Endothelial cell of umbilical vein (primary cell): Measurements from ENCODE around the gene MYRIP. TPM values are rescaled to one million over a fixed set of nuclear protein-coding genes. Genes with fewer than 3 reads are reported as not detected.

Experiments
- BruUV-seq: library from RNA; stranded (reverse); fragments of 400-500 nt; replicated peaks from 2 replicates; lab custom pipeline; 2021; lab: Mats Ljungman, UMichigan
- CTCF ChIA-PET: fragments of 300-600, 350-600 bp; sonication (Branson Sonifier 250); formaldehyde crosslinking; loops from one replicate; lab custom pipeline; 2021; ENCODE audit warnings: antibody characterized with exemption, inconsistent platforms; lab: Charles Lee
- POLR2A ChIA-PET: fragments of 300-600, 350-600 bp; sonication (Branson Sonifier 250); formaldehyde crosslinking; loops from one replicate; lab custom pipeline; 2021; ENCODE audit warnings: antibody characterized with exemption, inconsistent platforms; lab: Charles Lee
- DNase-seq: peaks from one replicate; pipeline ENCODE4 v3.0.0-alpha.2; 2011; ENCODE audit warnings: low read depth, low spot score
- FAIRE-seq: peaks from 2 replicates; lab custom pipeline; 2011; peaks lifted over from hg19 to GRCh38; lab: Jason Lieb, UNC
- H2AFZ ChIP-seq: 2 replicates; pipeline ENCODE4 v1.6.0; 2012; ENCODE audit warnings: low read depth, low read length, control low read depth, inconsistent platforms
- H3K27ac ChIP-seq: 2 replicates; pipeline ENCODE4 v1.5.1; 2011; ENCODE audit warnings: low read depth, mild to moderate bottlenecking, control low read depth, low read length, moderate library complexity; ENCODE audit not compliant: insufficient read depth
- H3K27me3 ChIP-seq, 2 experiments: 2 replicates each; pipeline versions ENCODE4 v1.6.0 to v1.6.1; 2011; ENCODE audit warnings: low read length in 2 of 2, mixed read lengths in 1 of 2; ENCODE audit not compliant: control insufficient read depth in 2 of 2, insufficient read depth in 2 of 2
- H3K36me3 ChIP-seq, 2 experiments: 2 replicates in 1 of 2; 3 replicates in 1 of 2; pipeline ENCODE4 v1.5.1; 2011; ENCODE audit warnings: low read length in 2 of 2, mild to moderate bottlenecking in 1 of 2, moderate library complexity in 1 of 2; ENCODE audit not compliant: control insufficient read depth in 2 of 2, insufficient read depth in 2 of 2; ENCODE audit errors: extremely low read depth in 1 of 2
- H3K4me1 ChIP-seq: 3 replicates; pipeline ENCODE4 v1.5.1; 2011; ENCODE audit warnings: mild to moderate bottlenecking, low read length; ENCODE audit not compliant: control insufficient read depth, insufficient read depth; ENCODE audit errors: extremely low read depth
- H3K4me2 ChIP-seq: 2 replicates; pipeline ENCODE4 v1.6.1; 2011; ENCODE audit warnings: low read length, control low read depth, mixed read lengths; ENCODE audit not compliant: insufficient read depth
- H3K4me3 ChIP-seq, 3 experiments: fragments of 200-600 bp in 1 of 3; sonication (generic), shearing (Covaris generic) in 1 of 3; replicated peaks in 1 of 3; 2 replicates each; pipeline ENCODE4 v1.5.1; 2011 to 2016; ENCODE audit warnings: control low read depth in 3 of 3, low read length in 3 of 3, mild to moderate bottlenecking in 2 of 3, inconsistent platforms in 1 of 3, low read depth in 1 of 3, moderate library complexity in 1 of 3; ENCODE audit not compliant: insufficient read depth in 1 of 3
- H3K79me2 ChIP-seq: 2 replicates; pipeline ENCODE4 v1.6.0; 2012; ENCODE audit warnings: low read length, inconsistent platforms; ENCODE audit not compliant: control insufficient read depth, insufficient read depth
- H3K9ac ChIP-seq: replicated peaks from 2 replicates; pipeline ENCODE3; 2011; ENCODE audit warnings: low read length, control low read depth; ENCODE audit not compliant: insufficient read depth; ENCODE audit errors: extremely low read depth
- H3K9me1 ChIP-seq: replicated peaks from 3 replicates; pipeline ENCODE4 v1.6.0; 2011; ENCODE audit warnings: mild to moderate bottlenecking, low read length; ENCODE audit not compliant: control insufficient read depth, insufficient read depth; ENCODE audit errors: extremely low read depth
- H3K9me3 ChIP-seq: replicated peaks from 2 replicates; pipeline ENCODE4 v1.5.1; 2012; ENCODE audit warnings: low read length, inconsistent platforms; ENCODE audit not compliant: control insufficient read depth, insufficient read depth
- H4K20me1 ChIP-seq: replicated peaks from 2 replicates; pipeline ENCODE3; 2011; ENCODE audit warnings: mild to moderate bottlenecking, low read length; ENCODE audit not compliant: control insufficient read depth, insufficient read depth; ENCODE audit errors: extremely low read depth
- CTCF ChIP-seq, 2 donors: IDR thresholded peaks; 1 replicate in 1 of 2; 2 replicates in 1 of 2; pipeline ENCODE4 v1.5.1; 2011; ENCODE audit warnings: low read length in 2 of 2, mild to moderate bottlenecking in 2 of 2, moderate library complexity in 2 of 2, control low read depth in 1 of 2, inconsistent platforms in 1 of 2, low read depth in 1 of 2; ENCODE audit not compliant: insufficient read depth in 1 of 2; ENCODE audit errors: extremely low read depth in 1 of 2
- EZH2 ChIP-seq: IDR thresholded peaks from 2 replicates; pipeline ENCODE4 v1.6.1; 2012; ENCODE audit warnings: borderline replicate concordance, low read depth, mild to moderate bottlenecking, moderate library complexity, low read length, inconsistent platforms; ENCODE audit not compliant: severe bottlenecking
- FOS ChIP-seq: IDR thresholded peaks from 2 replicates; pipeline ENCODE4 v1.6.1; 2011; ENCODE audit warnings: mild to moderate bottlenecking, low read length, moderate library complexity, borderline replicate concordance; ENCODE audit not compliant: insufficient read depth
- GATA2 ChIP-seq: IDR thresholded peaks from 2 replicates; pipeline ENCODE4 v1.7.0; 2011; ENCODE audit warnings: low read depth, mild to moderate bottlenecking, moderate library complexity, mixed read lengths, low read length; ENCODE audit not compliant: insufficient read length, insufficient read depth
- JUN ChIP-seq: IDR thresholded peaks from 2 replicates; pipeline ENCODE4 v1.6.1; 2011; ENCODE audit warnings: borderline replicate concordance, low read depth; ENCODE audit not compliant: insufficient read length, insufficient read depth
- MAX ChIP-seq: IDR thresholded peaks from 2 replicates; pipeline ENCODE4 v1.6.1; 2011; ENCODE audit not compliant: insufficient read depth, insufficient read length
- MYC ChIP-seq: IDR thresholded peaks from one replicate; pipeline ENCODE4 v1.6.1; 2011; ENCODE audit warnings: mild to moderate bottlenecking, low read depth, low read length
- POLR2A ChIP-seq: IDR thresholded peaks from 2 replicates; pipeline ENCODE4 v1.6.1; 2012; ENCODE audit warnings: low read depth, mild to moderate bottlenecking, control low read depth, low read length
- POLR2AphosphoS5 ChIP-seq: IDR thresholded peaks from 2 replicates; pipeline ENCODE4 v1.6.1; 2012; ENCODE audit warnings: low read depth, mild to moderate bottlenecking, control low read depth, low read length, moderate library complexity; ENCODE audit not compliant: insufficient read depth
- dilution Hi-C: fragments of 300-500 bp; cut with MboI; formaldehyde crosslinking; loops from one replicate; pipeline ENCODE4 v1.15.0; 2019; ENCODE audit warnings: low sequenced_read_pairs; ENCODE audit not compliant: extremely low pct_ligation_motif_present
- intact Hi-C: fragments of 100-400 bp; cut with micrococcal nuclease; formaldehyde crosslinking; loops from one replicate; pipeline ENCODE4 v1.10.0; 2022
- polyA plus RNA-seq, 4 experiments: library from polyadenylated mRNA; depleted of rRNA in 3 of 4; stranded (reverse) in 3 of 4; unstranded in 1 of 4; fragments of >200 nt; gene quantifications; 2 replicates each; pipeline versions ENCODE4 v1.2.1 to v1.2.3, GENCODE V29; 2011 to 2012; ENCODE audit warnings: missing spikeins in 1 of 4
- total RNA-seq: library from RNA; stranded (reverse); gene quantifications from 2 replicates; pipeline ENCODE4 v1.2.3, GENCODE V29; 2021

Gene MYRIP
- total and polyA plus RNA-seq, 2 donors (not counting 3 experiments of a cell fraction or from before 2014, with no cell fraction given), result 6.7 to 11.9 TPM

- no peak overlapping the region for H3K9ac ChIP-seq
- H3K9me3 ChIP-seq, result no peaks in the 10 kb centered on the region
- no peaks in the 10 kb centered on the region for H4K20me1 ChIP-seq
- H3K36me3 ChIP-seq, result no peaks in the 10 kb centered on the region
- ChIA-PET CTCF (interaction anchor here (0.7 to 1.5 kb wide), 2 partner anchors 9 to 64 kb away, joined by 4 to 5 read pairs; no protein-coding TSS in a partner anchor), POLR2A (no interaction called here)
- FAIRE-seq (no peak), DNase-seq (no peak)
- no peaks in the 10 kb centered on the region for H3K4me1 ChIP-seq
- no peak overlapping the region for H2AFZ ChIP-seq
- H3K27me3 ChIP-seq, result no peaks in the 10 kb centered on the region
- no TSS peak for BruUV-seq
- H3K9me1 ChIP-seq, result no peaks in the 10 kb centered on the region
- no peak overlapping the region for H3K4me2 ChIP-seq
- dilution Hi-C loops (no loop called here), intact Hi-C loops (no loop called here)
- no peaks in the 10 kb centered on the region for H3K79me2 ChIP-seq
- no peak for TF ChIP-seq POLR2AphosphoS5
- TF ChIP-seq JUN, result no peak
- TF ChIP-seq CTCF (IDR thresholded peaks at IDR 0.05; ENCODE audit: extremely low read depth in 1 of 2, insufficient read depth in 1 of 2, low read depth in 1 of 2, low read length in 2 of 2), result no peak
- no peak for TF ChIP-seq POLR2A
- TF ChIP-seq GATA2, result no peak
- no peak for TF ChIP-seq MYC
- TF ChIP-seq MAX, result no peak
- TF ChIP-seq EZH2, result no peak
- TF ChIP-seq FOS, result no peak
- no peak overlapping the region for H3K27ac ChIP-seq
- H3K4me3 ChIP-seq, result no peak overlapping the region
Observed at GRCh38 chr3:39788128-39788883, 21.1 kb upstream of the MYRIP start.
